HG03442 (cell line): Measurements from ENCODE around the gene MED10.

Source experiments
- ATAC-seq: cut with Tn5 transposase; IDR thresholded peaks from one replicate; pipeline ENCODE4 v1.9.1; 2021; ENCODE audit warnings: mild to moderate bottlenecking, moderate library complexity; ENCODE audit not compliant: unreplicated experiment

MED10 gene

GRCh38 chr5:6377905-6378765, at the start of gene MED10:
Gene MED10, minus strand, starts transcription at chr5:6378547. Its CDS starts 64 bp downstream, at chr5:6378483.
- peak; percentile 97 for ATAC-seq

- ATAC-seq = no peak
Observed at GRCh38 chr5:6427694-6428093, 49.3 kb upstream of the MED10 start.

GRCh38 chr5:6424700-6425099, 46.4 kb upstream of the MED10 start:
- no peak for ATAC-seq

GRCh38 chr5:6424110-6424659, 45.8 kb upstream of the MED10 start:
- no peak for ATAC-seq

- ATAC-seq = no peak
Observed at GRCh38 chr5:6423327-6424109, 45.2 kb upstream of the MED10 start.

- ATAC-seq = no peak
Observed at GRCh38 chr5:6419340-6419852, 41.0 kb upstream of the MED10 start.

DNA sequence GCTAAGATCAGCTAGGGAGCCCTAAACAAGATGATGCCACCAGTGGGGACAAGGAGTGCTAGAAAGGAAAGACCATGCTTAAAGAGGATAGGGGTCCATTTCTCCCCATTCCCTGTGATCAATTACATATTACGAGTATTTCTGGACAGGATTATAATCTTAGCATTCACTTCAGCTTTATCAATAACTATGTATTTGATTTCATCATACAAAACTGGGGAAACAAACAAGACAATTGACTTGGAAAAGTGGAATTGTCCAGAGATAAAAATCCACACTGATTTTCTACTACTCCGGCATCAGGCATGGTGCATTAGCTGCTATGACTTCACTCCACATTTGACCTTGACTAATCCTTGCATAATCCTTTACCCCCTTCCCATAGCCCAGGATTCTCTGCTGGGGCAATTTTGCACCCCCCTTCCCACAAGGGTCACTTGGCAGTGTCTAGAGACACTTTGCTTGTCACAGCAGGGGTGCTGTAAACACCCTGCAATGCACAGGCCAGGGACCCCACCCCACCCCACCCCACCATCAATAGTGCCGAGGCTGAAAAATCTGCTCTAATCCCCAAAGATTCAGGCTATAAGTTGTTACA, 40.4 kb upstream of the MED10 start:
- no peak for ATAC-seq

GRCh38 chr5:6417657-6418056, 39.3 kb upstream of the MED10 start:
- ATAC-seq = no peak

DNA sequence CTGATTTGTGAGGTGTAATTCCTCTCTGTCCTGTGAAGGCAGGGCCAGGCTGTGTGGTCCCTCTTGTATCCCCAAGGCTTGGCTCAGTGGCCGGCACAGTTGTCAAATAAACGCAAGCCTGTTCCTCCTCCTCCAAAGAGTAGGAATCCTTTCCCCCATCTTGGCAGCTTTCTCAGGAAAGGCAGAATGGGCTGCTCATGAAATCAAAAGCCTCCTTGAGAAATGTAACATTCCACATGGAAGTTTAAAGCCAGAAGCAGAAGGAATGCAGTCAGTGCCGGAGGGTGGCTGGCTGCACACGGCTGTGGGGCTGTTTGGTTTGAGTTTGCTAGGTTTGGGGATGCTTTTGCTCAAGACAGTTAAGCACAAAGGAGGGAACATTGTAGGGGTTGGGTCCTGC, 34.5 kb upstream of the MED10 start:
- no peak for ATAC-seq

DNA sequence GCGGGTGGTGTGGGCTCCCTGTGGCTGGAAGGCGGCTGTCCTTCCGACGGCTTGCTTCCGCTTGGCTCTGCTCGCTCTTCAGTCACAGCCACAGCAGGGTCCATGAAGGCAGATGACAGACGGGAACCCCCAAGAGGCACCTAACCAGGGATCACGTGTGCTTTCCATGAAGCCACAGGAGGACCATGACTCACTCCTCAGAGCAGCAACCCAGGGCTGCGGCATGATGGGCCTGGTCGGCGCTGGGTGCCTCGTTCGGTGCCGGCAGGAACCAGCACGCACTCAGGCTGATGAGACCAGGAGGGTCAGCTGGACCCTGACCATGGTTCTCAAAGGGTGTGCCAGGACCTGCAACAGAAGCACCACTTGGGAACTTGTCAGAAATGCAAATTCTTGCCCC, 32.8 kb upstream of the MED10 start:
- no peak for ATAC-seq

GRCh38 chr5:6410421-6410820, 32.1 kb upstream of the MED10 start:
- no peak for ATAC-seq

DNA sequence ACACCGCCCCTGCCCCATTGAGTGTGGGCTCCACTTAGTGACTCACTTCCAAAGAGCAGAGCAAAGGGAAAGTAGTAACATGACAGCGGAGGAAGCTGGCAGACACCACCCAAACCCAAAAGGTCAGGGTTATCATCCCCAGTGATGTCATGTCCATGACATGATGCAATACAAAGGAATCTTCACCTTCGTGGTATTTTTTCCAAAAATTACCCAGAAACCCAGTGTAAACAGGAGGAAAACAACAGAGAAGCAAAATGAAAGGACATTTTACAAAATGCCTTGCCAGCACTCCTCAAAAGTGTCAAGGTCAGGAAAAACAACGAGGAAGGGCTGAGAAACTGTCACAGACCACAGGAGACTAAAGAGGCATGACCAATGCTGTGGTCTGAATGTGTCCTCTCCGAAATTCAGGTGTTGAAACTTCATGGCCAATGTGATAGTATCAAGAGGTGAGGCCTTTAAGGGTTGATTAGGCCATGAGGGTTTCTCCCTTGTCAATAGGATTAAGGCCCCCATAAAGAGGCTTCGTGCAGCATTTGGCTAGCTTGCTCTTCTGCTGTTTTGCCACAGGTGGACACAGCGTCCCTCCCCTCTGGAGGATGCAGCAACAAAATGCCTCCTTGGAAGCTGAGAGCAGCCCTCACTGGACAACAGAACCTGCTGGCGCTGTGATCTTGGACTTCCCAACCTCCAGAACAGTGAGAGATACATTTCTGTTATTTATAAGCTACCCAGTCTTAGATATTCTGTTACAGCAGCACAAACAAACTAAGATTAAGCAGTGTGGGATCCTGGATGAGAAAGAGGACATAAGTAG, 30.5 kb upstream of the MED10 start:
- no peak for ATAC-seq

DNA sequence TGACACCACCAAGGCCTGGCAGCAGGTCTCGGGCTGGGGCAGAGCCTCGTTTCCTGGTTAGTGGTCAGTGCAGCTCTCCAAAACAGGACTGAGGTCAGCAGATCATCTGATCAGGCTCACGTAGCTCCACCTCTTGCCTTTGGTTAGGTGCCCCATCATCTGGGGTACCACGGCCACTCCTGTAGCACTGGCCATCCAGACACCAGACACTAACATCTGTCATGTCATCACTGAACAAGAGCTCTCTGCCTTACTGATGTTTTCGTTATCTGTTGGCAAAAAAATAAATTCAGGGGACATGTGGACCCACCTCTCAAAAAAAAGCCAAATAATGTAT, 29.9 kb upstream of the MED10 start:
- ATAC-seq = no peak

- ATAC-seq = no peak
Observed at GRCh38 chr5:6407558-6408259, 29.4 kb upstream of the MED10 start.

- ATAC-seq = no peak
Observed at GRCh38 chr5:6405591-6405990, 27.2 kb upstream of the MED10 start.

- peak; percentile 57 for ATAC-seq
Observed at GRCh38 chr5:6404129-6404528, 25.8 kb upstream of the MED10 start.

GRCh38 chr5:6403416-6403815, 25.1 kb upstream of the MED10 start:
- no peak for ATAC-seq

- ATAC-seq = peak; percentile 45
Observed at GRCh38 chr5:6402939-6403338, 24.6 kb upstream of the MED10 start.

DNA sequence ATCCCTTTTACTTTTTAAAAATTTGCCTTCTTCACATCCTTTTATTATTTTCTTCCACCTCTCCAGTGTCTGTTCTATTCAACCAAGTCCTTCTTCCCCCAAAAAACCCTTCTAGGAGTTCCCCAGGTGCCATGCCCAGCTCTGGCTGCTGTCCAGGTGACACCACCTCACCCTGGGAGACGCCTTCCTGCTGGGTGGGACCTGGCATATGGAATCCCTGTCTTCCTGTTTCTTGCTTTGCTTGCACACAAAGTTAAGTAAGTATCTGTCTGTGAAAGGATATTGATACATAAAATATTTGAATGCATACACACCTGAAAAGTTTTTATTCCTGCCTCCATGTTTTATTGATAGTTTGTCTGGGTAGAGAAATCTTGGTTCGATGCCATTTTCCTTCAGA, 23.1 kb upstream of the MED10 start:
- ATAC-seq = no peak
